GM06990 (cell line): ENCODE measurements around the gene CYTIP.

Source experiments
- DNase-seq: peaks from one replicate; pipeline ENCODE4 v3.0.0-alpha.2; 2011; ENCODE audit not compliant: insufficient read length; ENCODE audit errors: extremely low read depth
- H3K27me3 ChIP-seq: replicated peaks from 2 replicates; pipeline ENCODE4 v1.6.0; 2011; ENCODE audit warnings: low read length; ENCODE audit not compliant: control insufficient read depth, insufficient read depth
- H3K36me3 ChIP-seq: 2 replicates; pipeline ENCODE4 v1.5.1; 2011; ENCODE audit warnings: low read length; ENCODE audit not compliant: control insufficient read depth, insufficient read depth
- H3K4me3 ChIP-seq: replicated peaks from 2 replicates; pipeline ENCODE4 v1.5.1; 2011; ENCODE audit warnings: low read depth, mild to moderate bottlenecking, control low read depth, low read length
- TF ChIP-seq, protein P1 (sequence below): IDR thresholded peaks from 2 replicates; pipeline ENCODE4 v1.5.1; 2011; ENCODE audit warnings: low read length, control low read depth, mild to moderate bottlenecking, inconsistent platforms; ENCODE audit not compliant: insufficient read depth, poor library complexity, severe bottlenecking

CYTIP gene

GRCh38 chr2:157421331-157421944 is 22.5 kb downstream of the CYTIP start:
- H3K4me3 ChIP-seq = no peak overlapping the region
- H3K27me3 ChIP-seq = no peaks in the 10 kb centered on the region
- peaks cover 20% of the 10 kb centered on the region for H3K36me3 ChIP-seq
- TF ChIP-seq, protein P1, sequence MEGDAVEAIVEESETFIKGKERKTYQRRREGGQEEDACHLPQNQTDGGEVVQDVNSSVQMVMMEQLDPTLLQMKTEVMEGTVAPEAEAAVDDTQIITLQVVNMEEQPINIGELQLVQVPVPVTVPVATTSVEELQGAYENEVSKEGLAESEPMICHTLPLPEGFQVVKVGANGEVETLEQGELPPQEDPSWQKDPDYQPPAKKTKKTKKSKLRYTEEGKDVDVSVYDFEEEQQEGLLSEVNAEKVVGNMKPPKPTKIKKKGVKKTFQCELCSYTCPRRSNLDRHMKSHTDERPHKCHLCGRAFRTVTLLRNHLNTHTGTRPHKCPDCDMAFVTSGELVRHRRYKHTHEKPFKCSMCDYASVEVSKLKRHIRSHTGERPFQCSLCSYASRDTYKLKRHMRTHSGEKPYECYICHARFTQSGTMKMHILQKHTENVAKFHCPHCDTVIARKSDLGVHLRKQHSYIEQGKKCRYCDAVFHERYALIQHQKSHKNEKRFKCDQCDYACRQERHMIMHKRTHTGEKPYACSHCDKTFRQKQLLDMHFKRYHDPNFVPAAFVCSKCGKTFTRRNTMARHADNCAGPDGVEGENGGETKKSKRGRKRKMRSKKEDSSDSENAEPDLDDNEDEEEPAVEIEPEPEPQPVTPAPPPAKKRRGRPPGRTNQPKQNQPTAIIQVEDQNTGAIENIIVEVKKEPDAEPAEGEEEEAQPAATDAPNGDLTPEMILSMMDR = no peak
- DNase-seq = no peak

GRCh38 chr2:157420771-157421323 is 23.0 kb downstream of the CYTIP start:
- H3K36me3 ChIP-seq = peaks cover 19% of the 10 kb centered on the region

GRCh38 chr2:157419031-157419575 is 24.8 kb downstream of the CYTIP start:
- Histone ChIP-seq H3K36me3 (peaks cover 23% of the 10 kb centered on the region), H3K4me3 (no peak overlapping the region), H3K27me3 (no peaks in the 10 kb centered on the region)
- TF ChIP-seq, protein P1 = no peak
- no peak for DNase-seq

More at GRCh38 chr2:157420771-157421323, 23.0 kb downstream of the CYTIP start:
- TF ChIP-seq, protein P1 = no peak
- no peak overlapping the region for H3K4me3 ChIP-seq
- DNase-seq = no peak
- no peaks in the 10 kb centered on the region for H3K27me3 ChIP-seq

DNA sequence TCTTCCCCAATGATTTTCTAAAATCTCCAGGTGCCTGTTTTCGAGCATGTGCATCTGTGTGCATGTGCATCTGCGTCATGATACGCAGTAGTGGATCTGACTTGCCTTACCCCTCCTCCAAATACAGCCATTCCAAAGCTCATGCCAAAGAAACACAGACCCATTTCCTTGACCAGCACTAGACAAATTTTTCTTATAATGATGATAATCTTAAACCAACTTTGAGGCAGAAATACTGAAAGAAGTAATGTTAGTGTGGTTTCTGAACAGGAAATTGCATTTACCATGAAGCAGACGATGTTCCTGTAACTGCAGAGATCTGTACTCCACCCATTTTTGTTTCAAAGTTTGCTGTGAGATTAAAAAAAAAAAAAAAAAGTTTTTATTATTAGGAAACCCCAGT is 25.6 kb downstream of the CYTIP start:
- Histone ChIP-seq H3K27me3 (no peaks in the 10 kb centered on the region), H3K36me3 (peaks cover 23% of the 10 kb centered on the region), H3K4me3 (no peak overlapping the region)
- DNase-seq = no peak
- TF ChIP-seq, protein P1 = no peak

DNA sequence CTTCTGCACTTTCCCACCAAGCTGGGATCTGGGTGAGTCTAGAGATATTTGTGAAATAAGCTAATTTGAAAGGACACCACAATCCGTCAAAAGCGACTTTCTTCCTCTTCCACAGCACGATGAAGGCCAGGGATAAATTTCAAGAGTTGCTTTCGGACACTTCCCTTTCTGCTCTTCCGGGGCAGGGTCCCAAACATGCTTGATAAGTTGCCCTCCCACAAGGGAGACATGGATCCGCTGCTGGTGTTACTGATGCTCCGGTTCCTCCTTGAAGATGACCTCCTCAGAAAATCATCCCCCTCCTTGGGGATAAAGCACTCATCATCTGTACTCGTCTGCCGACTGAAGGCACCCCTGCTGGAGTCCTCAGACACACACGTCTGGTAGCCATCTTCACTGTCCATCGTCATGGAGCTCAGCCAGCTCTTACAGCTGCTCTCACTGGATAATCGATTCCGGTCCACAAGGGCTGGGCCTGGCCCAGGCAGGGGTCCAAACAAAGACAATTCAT is 28.2 kb downstream of the CYTIP start:
- peaks cover 15% of the 10 kb centered on the region for H3K36me3 ChIP-seq
- no peak for DNase-seq
- H3K4me3 ChIP-seq = no peak overlapping the region
- TF ChIP-seq, protein P1 = no peak
- no peaks in the 10 kb centered on the region for H3K27me3 ChIP-seq
